GM12801 (cell line): Measurements from ENCODE around the gene KCNG3.

ENCODE experiments used
- CTCF ChIP-seq: IDR thresholded peaks from one replicate; pipeline ENCODE4 v1.5.1; 2011; ENCODE audit warnings: control low read depth; ENCODE audit not compliant: insufficient read length; ENCODE audit errors: extremely low read depth

The KCNG3 gene

GRCh38 chr2:42516418-42516901 lies 22.7 kb upstream of the KCNG3 start:
- TF ChIP-seq CTCF, result no peak

DNA sequence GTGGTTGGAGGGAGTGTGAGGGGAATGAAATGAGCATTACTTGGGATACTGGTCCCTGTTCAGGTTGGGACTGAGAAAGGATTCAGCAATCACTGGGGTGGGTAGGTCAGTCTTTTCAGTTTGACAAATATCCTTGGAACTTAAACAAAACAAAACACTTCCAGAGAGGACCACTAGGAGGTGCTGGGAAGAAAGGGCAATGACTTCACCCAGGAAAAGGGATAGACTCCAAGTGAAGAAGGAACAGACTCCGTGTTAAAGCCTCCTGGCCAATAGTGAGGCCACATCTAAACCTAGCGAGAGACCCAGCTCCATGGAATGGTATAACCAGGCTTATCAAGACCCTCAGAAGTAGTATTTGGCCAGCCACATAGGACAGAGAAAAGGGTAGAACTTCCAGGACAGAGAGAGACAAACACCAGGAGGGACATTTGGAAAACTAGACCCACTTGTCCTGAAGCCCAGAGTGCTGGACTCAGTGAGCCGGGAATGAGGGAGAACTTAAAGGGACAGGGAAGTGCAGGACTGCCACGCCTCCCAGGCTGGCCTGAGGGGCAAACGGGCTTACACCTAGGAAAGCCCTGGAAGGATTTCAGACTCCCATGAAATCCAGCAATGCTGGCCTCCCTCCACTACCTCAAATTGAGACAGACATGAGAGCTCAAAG lies 19.6 kb upstream of the KCNG3 start:
- TF ChIP-seq CTCF, result no peak

DNA sequence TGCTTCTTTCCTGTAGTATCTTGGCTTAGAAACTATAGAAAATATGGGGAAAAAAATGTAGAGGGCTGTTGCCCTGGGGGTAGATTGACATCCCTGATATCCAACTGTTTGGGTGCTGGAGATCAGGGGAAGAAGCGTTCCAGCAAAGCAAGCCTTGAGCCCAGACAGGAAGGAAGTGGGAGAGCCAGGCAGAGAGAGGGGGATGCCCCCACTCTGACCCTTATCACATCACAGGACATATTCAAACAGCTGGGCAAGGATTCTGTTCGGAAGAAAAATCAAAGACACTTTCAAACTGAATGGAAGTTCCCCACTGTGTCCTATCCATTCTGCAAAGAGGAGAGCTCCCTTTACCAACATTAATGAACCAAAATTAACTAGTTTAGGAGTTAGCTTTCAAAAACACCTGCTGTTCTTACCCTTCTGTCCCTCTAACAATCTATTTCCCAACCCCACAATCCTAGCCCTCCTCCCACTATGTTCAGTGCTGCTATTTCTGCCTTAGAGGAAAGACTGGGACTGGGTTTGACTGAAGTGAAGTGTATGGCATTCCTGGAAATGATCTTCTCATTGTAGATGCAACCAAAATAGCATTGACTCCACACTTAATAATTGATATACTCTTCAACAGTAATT lies 16.9 kb upstream of the KCNG3 start:
- no peak for TF ChIP-seq CTCF

DNA sequence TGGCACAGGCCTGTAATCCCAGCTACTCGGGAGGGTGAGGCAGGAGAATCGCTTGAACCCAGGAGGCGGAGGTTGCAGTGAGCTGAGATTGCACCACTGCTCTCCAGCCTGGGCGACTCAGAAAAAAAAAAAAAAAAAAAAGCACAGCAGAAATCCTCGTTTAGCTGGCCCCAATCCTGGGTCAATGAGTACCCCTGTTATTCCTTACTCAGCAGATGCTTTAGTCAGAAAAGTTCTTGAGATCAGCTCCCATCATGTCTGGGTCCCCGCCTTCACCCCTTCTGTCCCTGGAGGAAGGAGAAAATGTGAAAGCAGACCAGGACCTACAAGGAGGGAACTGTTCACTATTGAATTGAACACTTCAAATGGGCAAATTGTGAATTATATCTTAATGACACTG lies 16.4 kb upstream of the KCNG3 start:
- TF ChIP-seq CTCF, result no peak

DNA sequence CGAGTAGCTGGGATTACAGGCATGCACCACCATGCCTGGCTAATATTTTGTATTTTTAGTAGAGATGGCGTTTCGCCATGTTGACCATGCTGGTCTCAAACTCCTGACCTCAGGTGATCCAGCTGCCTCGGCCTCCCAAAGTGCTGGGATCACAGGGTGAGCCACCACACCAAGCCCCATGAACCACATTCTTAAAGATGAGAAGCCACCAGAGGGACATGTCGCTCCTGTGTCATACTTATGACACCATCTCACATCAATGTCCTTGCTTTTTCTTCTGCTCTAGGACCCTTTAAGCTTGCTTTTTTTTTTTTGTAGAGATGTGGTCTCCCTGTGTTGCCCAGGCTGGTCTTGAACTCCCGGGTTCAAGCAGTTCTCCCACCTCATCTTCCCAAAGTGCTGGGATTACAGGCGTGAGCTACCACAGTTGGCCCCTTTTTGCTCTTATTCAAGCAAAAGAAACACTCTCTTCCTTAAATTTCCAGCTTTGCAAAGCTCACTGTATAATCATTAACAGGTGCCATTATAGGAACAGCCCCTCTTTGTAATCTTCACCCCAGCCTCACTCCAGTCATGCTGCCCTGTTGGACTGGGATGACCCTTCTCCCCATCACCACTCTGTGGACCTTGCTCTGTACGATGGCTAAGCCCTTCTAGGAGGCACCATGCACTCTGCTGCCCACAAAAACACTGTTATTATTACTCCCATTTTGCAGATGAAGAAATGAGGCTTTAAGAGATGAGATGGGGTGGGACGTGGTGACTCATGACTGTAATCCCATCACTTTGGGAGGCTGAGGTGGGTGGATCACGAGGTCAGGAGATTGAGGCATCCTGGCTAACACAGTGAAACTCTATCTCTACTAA lies 10.8 kb upstream of the KCNG3 start:
- TF ChIP-seq CTCF, result no peak

DNA sequence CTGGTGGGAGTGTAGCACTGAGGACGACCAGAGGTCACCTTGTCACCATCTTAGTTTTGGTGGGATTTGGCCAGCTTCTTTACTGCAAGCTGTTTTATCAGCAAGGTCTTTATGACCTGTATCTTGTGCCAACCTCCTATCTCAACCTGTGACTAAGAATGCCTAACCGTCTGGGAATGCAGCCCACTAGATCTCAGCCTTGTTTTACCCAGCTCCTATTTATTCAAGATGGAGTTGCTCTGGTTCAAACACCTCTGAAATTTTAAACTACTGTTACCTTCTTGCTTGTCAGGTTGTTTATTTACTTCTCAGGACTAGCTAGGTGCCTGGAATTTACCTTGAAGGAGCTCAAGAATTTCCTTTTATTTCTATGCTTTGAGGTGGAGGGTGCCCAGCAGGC lies 9.5 kb upstream of the KCNG3 start:
- TF ChIP-seq CTCF, result no peak

- TF ChIP-seq CTCF, result no peak
These were observed 4.7 kb upstream of the KCNG3 start for GRCh38 chr2:42498497-42498896.
